IMR-90 (cell line): ENCODE data around the gene ELL.

ENCODE experiments used
- BHLHE40 ChIP-seq: fragments of 150-350 bp; IDR thresholded peaks from 2 replicates; pipeline ENCODE4 v1.6.1; 2016; ENCODE audit warnings: mild to moderate bottlenecking, low read depth, low read length
- CEBPB ChIP-seq: IDR thresholded peaks from 2 replicates; pipeline ENCODE4 v1.6.1; 2012; ENCODE audit warnings: low read depth, low read length, improper control_type of control experiment
- CHD1 ChIP-seq: IDR thresholded peaks from 2 replicates; pipeline ENCODE4 v1.6.1; 2012; ENCODE audit warnings: low read depth, low read length, improper control_type of control experiment
- FOS ChIP-seq: fragments of 150-350 bp; IDR thresholded peaks from 2 replicates; pipeline ENCODE4 v1.6.1; 2016; ENCODE audit warnings: low read depth, low read length
- MAFK ChIP-seq: IDR thresholded peaks from 2 replicates; pipeline ENCODE4 v1.6.1; 2012; ENCODE audit warnings: low read depth, low read length, improper control_type of control experiment
- MXI1 ChIP-seq: IDR thresholded peaks from 2 replicates; pipeline ENCODE4 v1.6.1; 2012; ENCODE audit warnings: low read depth, mild to moderate bottlenecking, low read length, moderate library complexity, borderline replicate concordance
- POLR2A ChIP-seq: IDR thresholded peaks from 2 replicates; pipeline ENCODE4 v1.6.1; 2012; ENCODE audit warnings: mild to moderate bottlenecking, low read depth, low read length
- RAD21 ChIP-seq: IDR thresholded peaks from 2 replicates; pipeline ENCODE4 v1.6.1; 2012; ENCODE audit warnings: low read length, improper control_type of control experiment
- RCOR1 ChIP-seq: IDR thresholded peaks from 2 replicates; pipeline ENCODE4 v1.6.1; 2012; ENCODE audit warnings: mild to moderate bottlenecking, low read length, improper control_type of control experiment; ENCODE audit not compliant: insufficient replicate concordance
- RFX5 ChIP-seq: IDR thresholded peaks from 2 replicates; pipeline ENCODE4 v1.8.0; 2012; ENCODE audit warnings: low read depth, mild to moderate bottlenecking, low read length, moderate library complexity
- SMC3 ChIP-seq: fragments of 150-350 bp; IDR thresholded peaks from 2 replicates; pipeline ENCODE4 v1.6.1; 2016; ENCODE audit warnings: low read depth, mild to moderate bottlenecking, antibody characterized with exemption, low read length, moderate library complexity
- TF ChIP-seq, protein P1 (sequence below): conservative IDR thresholded peaks from 2 replicates; pipeline ENCODE4 v1.5.1; 2012; ENCODE audit warnings: mild to moderate bottlenecking, low read depth, low read length, improper control_type of control experiment
- TF ChIP-seq, protein P2 (sequence below): fragments of 150-350 bp; IDR thresholded peaks from 2 replicates; pipeline ENCODE4 v1.6.1; 2016; ENCODE audit warnings: low read depth, mild to moderate bottlenecking, low read length, moderate library complexity, borderline replicate concordance
- TF ChIP-seq, protein P3 (sequence below): fragments of 150-350 bp; IDR thresholded peaks from 2 replicates; pipeline ENCODE4 v1.6.1; 2017; ENCODE audit warnings: mild to moderate bottlenecking, antibody characterized with exemption, low read length, low read depth

DNA sequence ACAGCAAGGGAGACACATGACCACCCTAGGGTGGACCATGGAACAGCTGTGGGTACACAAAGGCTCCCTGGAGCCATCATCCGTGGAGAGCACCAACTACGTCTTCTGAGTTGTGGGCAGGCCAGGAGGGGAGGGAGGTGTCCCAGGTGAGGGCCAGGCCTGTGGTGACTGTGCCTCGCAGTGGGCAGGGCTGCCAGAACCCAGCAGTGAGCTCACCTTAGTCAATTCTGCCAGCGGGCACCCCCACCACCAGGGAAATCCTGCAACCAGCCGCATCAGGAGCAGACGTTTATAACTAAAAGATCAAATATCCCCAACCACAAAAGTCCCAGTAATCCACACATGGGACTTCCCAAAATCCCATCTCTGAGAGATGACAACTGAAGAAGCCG, 19.6 kb downstream of the ELL start:
- TF ChIP-seq, protein P1, sequence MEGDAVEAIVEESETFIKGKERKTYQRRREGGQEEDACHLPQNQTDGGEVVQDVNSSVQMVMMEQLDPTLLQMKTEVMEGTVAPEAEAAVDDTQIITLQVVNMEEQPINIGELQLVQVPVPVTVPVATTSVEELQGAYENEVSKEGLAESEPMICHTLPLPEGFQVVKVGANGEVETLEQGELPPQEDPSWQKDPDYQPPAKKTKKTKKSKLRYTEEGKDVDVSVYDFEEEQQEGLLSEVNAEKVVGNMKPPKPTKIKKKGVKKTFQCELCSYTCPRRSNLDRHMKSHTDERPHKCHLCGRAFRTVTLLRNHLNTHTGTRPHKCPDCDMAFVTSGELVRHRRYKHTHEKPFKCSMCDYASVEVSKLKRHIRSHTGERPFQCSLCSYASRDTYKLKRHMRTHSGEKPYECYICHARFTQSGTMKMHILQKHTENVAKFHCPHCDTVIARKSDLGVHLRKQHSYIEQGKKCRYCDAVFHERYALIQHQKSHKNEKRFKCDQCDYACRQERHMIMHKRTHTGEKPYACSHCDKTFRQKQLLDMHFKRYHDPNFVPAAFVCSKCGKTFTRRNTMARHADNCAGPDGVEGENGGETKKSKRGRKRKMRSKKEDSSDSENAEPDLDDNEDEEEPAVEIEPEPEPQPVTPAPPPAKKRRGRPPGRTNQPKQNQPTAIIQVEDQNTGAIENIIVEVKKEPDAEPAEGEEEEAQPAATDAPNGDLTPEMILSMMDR, result no peak
- TF ChIP-seq POLR2A (no peak), CHD1 (no peak), FOS (no peak), RCOR1 (no peak), RAD21 (no peak), MXI1 (no peak), BHLHE40 (no peak), RFX5 (no peak), CEBPB (no peak), SMC3 (no peak), MAFK (no peak)
- TF ChIP-seq, protein P2, sequence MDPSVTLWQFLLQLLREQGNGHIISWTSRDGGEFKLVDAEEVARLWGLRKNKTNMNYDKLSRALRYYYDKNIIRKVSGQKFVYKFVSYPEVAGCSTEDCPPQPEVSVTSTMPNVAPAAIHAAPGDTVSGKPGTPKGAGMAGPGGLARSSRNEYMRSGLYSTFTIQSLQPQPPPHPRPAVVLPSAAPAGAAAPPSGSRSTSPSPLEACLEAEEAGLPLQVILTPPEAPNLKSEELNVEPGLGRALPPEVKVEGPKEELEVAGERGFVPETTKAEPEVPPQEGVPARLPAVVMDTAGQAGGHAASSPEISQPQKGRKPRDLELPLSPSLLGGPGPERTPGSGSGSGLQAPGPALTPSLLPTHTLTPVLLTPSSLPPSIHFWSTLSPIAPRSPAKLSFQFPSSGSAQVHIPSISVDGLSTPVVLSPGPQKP, result no peak
- TF ChIP-seq, protein P3, sequence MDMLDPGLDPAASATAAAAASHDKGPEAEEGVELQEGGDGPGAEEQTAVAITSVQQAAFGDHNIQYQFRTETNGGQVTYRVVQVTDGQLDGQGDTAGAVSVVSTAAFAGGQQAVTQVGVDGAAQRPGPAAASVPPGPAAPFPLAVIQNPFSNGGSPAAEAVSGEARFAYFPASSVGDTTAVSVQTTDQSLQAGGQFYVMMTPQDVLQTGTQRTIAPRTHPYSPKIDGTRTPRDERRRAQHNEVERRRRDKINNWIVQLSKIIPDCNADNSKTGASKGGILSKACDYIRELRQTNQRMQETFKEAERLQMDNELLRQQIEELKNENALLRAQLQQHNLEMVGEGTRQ, result no peak
